Activated naive CD8-positive, alpha-beta T cell treated with anti-CD3 and anti-CD28 coated beads, Interleukin-2, amount 50 U/mL, for 24 hours (primary cell): ENCODE results near the gene RPS4Y1.
"Not testable (repeated sequence)": the region's sequence is repeated elsewhere in the genome, so short reads cannot be mapped to it uniquely, and the experiment has no call there.

Experiments used
- ATAC-seq: fragments of 150-1000 bp; cut with Tn5 transposase; one replicate; pipeline ENCODE4 v1.10.0; 2021
- DNase-seq: peaks from one replicate; pipeline ENCODE4 v3.0.0; 2021
- H3K27ac Mint-ChIP-seq: one replicate; pipeline ENCODE4 v1.8.0; 2021; ENCODE audit warnings: mild to moderate bottlenecking, mixed read lengths
- H3K27me3 Mint-ChIP-seq: one replicate; pipeline ENCODE4 v1.8.0; 2021; ENCODE audit warnings: mixed read lengths
- H3K36me3 Mint-ChIP-seq: one replicate; pipeline ENCODE4 v1.8.0; 2021; ENCODE audit warnings: low read depth, mixed read lengths
- H3K4me1 Mint-ChIP-seq: one replicate; pipeline ENCODE4 v1.8.0; 2021; ENCODE audit warnings: mixed read lengths
- H3K4me3 Mint-ChIP-seq: one replicate; pipeline ENCODE4 v1.8.0; 2021; ENCODE audit warnings: mild to moderate bottlenecking, moderate library complexity, mixed read lengths
- H3K9me3 Mint-ChIP-seq: one replicate; pipeline ENCODE4 v1.8.0; 2021; ENCODE audit warnings: mixed read lengths

Gene RPS4Y1

DNA sequence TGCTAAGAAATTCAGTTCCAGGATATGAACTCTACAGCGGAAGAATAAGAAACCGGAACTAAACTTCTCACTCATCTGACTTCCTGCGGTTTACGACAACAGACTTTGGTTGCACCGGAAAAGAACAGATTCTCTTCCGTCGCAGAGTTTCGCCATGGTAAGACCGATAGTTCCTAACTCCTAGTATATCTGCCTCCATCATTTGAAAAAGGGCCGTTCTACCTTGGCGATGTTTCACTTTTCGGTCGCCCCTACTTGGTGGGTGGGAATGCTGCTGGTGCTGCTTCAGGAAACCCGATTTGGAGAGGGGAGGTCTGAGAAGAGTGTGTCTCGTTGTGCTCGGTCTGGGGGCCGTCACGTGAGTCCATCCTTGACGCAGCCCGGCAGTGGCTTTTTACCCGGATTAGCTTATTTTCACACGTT is at the start of gene RPS4Y1:
Gene RPS4Y1, plus strand, starts transcription at position 132 of the 423 bp plus-strand sequence. Its CDS starts 23 bp downstream, at position 155.
- peaks cover 48% of the 10 kb centered on the region for H3K4me1 Mint-ChIP-seq
- DNase-seq: peak; percentile 34
- peak; percentile 69 for ATAC-seq
- H3K27me3 Mint-ChIP-seq: no peaks in the 10 kb centered on the region
- peaks cover 48% of the 10 kb centered on the region for H3K36me3 Mint-ChIP-seq
- peak within 1 kb of the TSS; percentile 90 for H3K4me3 Mint-ChIP-seq
- no peaks in the 10 kb centered on the region for H3K9me3 Mint-ChIP-seq
- peak within 1 kb of the TSS; percentile 92 for H3K27ac Mint-ChIP-seq

- H3K27ac Mint-ChIP-seq: no peak overlapping the region
- no peaks in the 10 kb centered on the region for H3K9me3 Mint-ChIP-seq
- ATAC-seq: no peak
- H3K36me3 Mint-ChIP-seq: no peaks in the 10 kb centered on the region
- H3K4me1 Mint-ChIP-seq: no peaks in the 10 kb centered on the region
- H3K4me3 Mint-ChIP-seq: no peak overlapping the region
- no peak for DNase-seq
- H3K27me3 Mint-ChIP-seq: peaks cover 4% of the 10 kb centered on the region
Observed at GRCh38 chrY:2796977-2797523, 44.4 kb upstream of the RPS4Y1 start.

DNA sequence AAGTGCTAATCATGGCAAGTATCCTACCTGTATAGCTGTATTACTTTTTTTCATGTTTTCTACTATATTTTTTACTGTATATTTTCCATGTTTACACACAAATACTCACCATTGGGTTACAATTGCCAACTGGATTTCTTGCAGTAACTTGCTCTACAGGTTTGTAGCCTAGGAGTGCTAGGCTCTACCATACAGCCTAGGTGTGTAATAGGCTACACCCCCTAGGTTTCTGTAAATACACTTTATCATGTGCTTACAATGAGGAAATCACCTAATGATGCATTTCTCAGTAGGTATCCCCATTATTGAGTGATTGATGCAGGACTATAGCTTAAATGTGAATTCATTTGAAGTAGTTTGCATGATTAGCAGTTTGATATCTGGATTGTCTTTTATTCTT is 43.4 kb upstream of the RPS4Y1 start:
- no peak for DNase-seq
- Mint-ChIP-seq H3K27ac (no peak overlapping the region), H3K4me3 (no peak overlapping the region), H3K4me1 (no peaks in the 10 kb centered on the region), H3K27me3 (peaks cover 5% of the 10 kb centered on the region), H3K36me3 (no peaks in the 10 kb centered on the region), H3K9me3 (no peaks in the 10 kb centered on the region)
- no peak for ATAC-seq

DNA sequence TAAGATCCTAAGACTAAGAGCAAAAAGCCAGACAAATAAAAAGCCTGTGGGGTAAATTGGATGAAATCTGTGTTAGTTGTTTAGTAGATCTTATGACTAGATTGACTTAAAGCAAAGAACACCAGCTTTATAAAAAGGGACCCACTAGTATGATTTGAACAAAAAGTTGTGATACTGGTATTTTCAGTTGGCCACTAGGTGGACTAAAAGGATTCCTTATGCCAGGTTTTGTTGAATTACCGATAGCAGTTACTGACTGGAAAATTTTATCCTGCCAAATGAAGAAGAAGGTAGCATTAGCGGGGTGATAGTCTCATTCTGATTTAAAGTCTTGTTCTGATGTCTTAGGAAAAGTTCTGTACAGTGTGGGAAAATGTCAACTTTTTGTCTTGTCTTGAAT is 41.2 kb upstream of the RPS4Y1 start:
- Mint-ChIP-seq H3K36me3 (no peaks in the 10 kb centered on the region), H3K4me3 (no peak overlapping the region), H3K27ac (no peak overlapping the region), H3K9me3 (no peaks in the 10 kb centered on the region), H3K27me3 (peaks cover 10% of the 10 kb centered on the region), H3K4me1 (no peaks in the 10 kb centered on the region)
- DNase-seq (no peak), ATAC-seq (no peak)

DNA sequence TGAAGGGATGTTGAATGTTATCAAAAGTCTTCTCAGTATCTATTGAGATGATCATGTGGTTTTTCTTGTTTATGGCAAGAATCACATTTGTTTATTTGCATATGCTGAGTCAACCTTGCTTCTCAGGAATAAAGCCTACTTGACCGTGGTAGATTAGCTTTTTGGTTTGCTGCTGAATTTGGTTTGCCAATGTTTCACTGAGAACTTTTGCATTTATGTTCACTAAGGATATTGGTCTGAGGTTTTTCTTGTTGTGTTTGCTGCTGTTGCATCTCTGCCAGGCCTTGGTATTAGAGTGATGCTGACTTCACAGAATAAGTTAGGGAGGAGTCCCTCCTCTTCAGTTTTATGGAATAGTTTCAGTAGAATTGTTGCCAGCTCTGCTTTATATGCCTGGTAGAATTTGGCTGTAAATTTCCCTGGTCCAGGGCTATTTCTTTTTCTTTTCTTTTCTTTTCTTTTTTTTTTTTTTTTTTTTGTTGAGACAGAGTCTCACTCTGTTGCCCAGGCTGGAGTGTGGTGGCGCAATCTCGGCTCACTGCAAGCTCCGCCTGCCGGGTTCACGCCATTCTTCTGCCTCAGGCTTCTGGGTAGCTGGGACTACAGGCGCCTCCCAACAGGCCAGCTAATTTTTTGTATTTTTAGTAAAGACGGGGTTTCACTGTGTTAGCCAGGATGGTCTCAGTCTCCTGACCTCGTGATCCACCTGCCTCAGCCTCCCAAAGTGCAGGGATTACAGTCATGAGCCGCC is 24.1 kb upstream of the RPS4Y1 start:
- not testable (repeated sequence) for H3K27ac Mint-ChIP-seq, ATAC-seq, H3K4me3 Mint-ChIP-seq, H3K27me3 Mint-ChIP-seq, H3K9me3 Mint-ChIP-seq, DNase-seq, H3K36me3 Mint-ChIP-seq, H3K4me1 Mint-ChIP-seq

DNA sequence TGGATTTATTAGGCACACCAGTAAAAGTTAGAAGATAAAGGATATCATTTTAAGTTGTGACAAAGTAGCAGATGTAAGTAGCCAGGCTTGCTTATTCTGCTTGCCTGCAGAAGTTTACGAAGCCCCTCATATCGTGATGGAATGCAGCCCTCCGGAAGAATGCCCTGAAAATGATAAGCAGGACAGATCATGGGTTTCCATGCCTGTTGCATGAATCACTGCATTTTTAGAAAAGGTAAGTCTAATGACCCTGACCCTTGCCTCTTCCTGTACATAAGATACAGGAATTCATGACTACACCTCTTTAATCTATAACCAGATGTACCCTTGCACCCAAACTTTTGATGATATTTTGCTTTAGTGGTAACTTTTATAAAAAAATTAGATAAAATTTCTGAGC is 16.9 kb upstream of the RPS4Y1 start:
- Mint-ChIP-seq H3K36me3 (no peaks in the 10 kb centered on the region), H3K27me3 (peaks cover 7% of the 10 kb centered on the region), H3K4me1 (no peaks in the 10 kb centered on the region), H3K27ac (no peak overlapping the region), H3K9me3 (no peaks in the 10 kb centered on the region), H3K4me3 (no peak overlapping the region)
- DNase-seq: no peak
- no peak for ATAC-seq

- Mint-ChIP-seq H3K27me3 (peaks cover 12% of the 10 kb centered on the region), H3K9me3 (no peaks in the 10 kb centered on the region), H3K27ac (no peak overlapping the region), H3K4me1 (no peaks in the 10 kb centered on the region), H3K36me3 (no peaks in the 10 kb centered on the region), H3K4me3 (no peak overlapping the region)
- DNase-seq (no peak), ATAC-seq (no peak)
Observed at GRCh38 chrY:2828497-2828896, 12.9 kb upstream of the RPS4Y1 start.

DNA sequence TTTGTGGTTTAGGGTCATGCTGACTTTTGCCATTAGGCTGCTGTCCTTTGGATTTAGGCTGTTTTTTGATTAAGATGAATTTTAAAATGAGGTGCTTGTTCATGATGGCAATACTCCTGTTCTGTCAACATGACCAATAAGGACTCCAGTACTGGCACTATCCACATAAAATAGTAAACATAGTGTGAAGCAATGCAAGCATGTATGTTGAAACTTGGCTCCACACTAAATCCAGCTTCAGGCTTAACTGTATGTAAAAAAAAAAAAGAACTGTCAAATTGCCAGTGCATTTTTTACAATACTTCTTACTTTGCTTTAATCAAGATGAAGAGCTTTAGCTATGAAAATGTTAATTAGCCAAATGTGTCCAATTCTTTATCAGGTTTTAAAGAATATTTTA is 6.2 kb upstream of the RPS4Y1 start:
- no peak overlapping the region for H3K27ac Mint-ChIP-seq
- H3K36me3 Mint-ChIP-seq: no peaks in the 10 kb centered on the region
- peaks cover 15% of the 10 kb centered on the region for H3K27me3 Mint-ChIP-seq
- no peaks in the 10 kb centered on the region for H3K4me1 Mint-ChIP-seq
- DNase-seq: no peak
- ATAC-seq: no peak
- H3K4me3 Mint-ChIP-seq: no peak overlapping the region
- no peaks in the 10 kb centered on the region for H3K9me3 Mint-ChIP-seq

- no peak for ATAC-seq
- Mint-ChIP-seq H3K27ac (no peak overlapping the region), H3K27me3 (peaks cover 9% of the 10 kb centered on the region), H3K9me3 (no peaks in the 10 kb centered on the region), H3K4me1 (peaks cover 8% of the 10 kb centered on the region), H3K36me3 (peaks cover 7% of the 10 kb centered on the region), H3K4me3 (no peak overlapping the region)
- no peak for DNase-seq
Observed at GRCh38 chrY:2837078-2837477, 4.3 kb upstream of the RPS4Y1 start.

GRCh38 chrY:2837932-2838331 is 3.5 kb upstream of the RPS4Y1 start:
- Mint-ChIP-seq H3K27me3 (peaks cover 9% of the 10 kb centered on the region), H3K36me3 (peaks cover 14% of the 10 kb centered on the region), H3K4me3 (no peak overlapping the region), H3K4me1 (peaks cover 12% of the 10 kb centered on the region), H3K9me3 (no peaks in the 10 kb centered on the region), H3K27ac (no peak overlapping the region)
- no peak for ATAC-seq
- no peak for DNase-seq

DNA sequence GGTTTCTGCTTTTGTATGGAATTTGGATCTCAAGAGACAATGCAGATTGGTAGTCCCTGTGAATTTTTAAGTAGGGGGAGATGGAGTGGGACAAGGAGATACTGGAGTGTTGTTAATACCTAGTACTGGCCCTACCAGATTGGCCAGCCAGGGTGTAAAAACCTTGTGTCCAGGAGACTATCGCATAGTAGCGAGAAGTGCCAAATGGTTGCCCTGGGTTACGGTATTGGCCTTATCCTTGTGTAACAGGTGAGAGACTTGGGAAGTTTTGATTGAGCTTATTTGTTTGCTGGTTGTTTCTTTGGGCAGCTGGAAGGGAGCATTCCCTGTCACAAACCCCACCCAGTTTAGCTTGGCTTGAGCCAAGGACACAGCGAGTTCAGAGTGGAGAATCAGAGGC is 5.4 kb downstream of the RPS4Y1 start:
- no peaks in the 10 kb centered on the region for H3K27me3 Mint-ChIP-seq
- H3K27ac Mint-ChIP-seq: peak overlapping the region; percentile 75
- ATAC-seq: no peak
- peaks cover 85% of the 10 kb centered on the region for H3K36me3 Mint-ChIP-seq
- DNase-seq: no peak
- H3K4me3 Mint-ChIP-seq: peak overlapping the region; percentile 57
- peaks cover 87% of the 10 kb centered on the region for H3K4me1 Mint-ChIP-seq
- no peaks in the 10 kb centered on the region for H3K9me3 Mint-ChIP-seq

- Mint-ChIP-seq H3K27ac (peak overlapping the region; percentile 75), H3K4me3 (peak overlapping the region; percentile 57), H3K36me3 (peaks cover 83% of the 10 kb centered on the region), H3K9me3 (no peaks in the 10 kb centered on the region), H3K27me3 (no peaks in the 10 kb centered on the region), H3K4me1 (peaks cover 92% of the 10 kb centered on the region)
- ATAC-seq (peak; percentile 74), DNase-seq (no peak)
Observed at GRCh38 chrY:2848384-2848783, 7.0 kb downstream of the RPS4Y1 start.

DNA sequence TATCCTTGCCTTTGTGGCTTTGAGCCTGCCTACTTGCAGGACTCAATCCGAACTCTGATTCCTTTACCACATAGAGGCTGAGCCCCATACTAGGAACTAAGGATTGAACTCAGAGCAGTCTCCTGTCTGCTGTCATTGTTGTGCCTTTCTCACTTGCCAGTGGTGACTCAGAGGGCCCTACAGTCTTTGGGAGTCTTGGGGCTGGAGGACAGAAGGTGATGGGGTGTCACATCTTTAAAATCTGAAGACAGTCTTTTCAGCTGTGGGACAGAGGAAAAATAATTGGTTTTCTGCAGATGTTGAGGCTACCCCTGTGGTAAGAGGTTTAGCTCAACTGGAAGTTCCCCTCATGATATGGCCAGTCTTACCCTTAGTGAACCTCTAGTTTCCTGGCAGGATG is 8.0 kb downstream of the RPS4Y1 start:
- DNase-seq (no peak), ATAC-seq (no peak)
- Mint-ChIP-seq H3K36me3 (peaks cover 81% of the 10 kb centered on the region), H3K9me3 (no peaks in the 10 kb centered on the region), H3K27me3 (no peaks in the 10 kb centered on the region), H3K4me3 (no peak overlapping the region), H3K4me1 (peaks cover 90% of the 10 kb centered on the region), H3K27ac (peak overlapping the region; percentile 59)

GRCh38 chrY:2854145-2854774 is 12.9 kb downstream of the RPS4Y1 start:
- DNase-seq: no peak
- no peak overlapping the region for H3K27ac Mint-ChIP-seq
- H3K4me3 Mint-ChIP-seq: no peak overlapping the region
- no peaks in the 10 kb centered on the region for H3K27me3 Mint-ChIP-seq
- peaks cover 87% of the 10 kb centered on the region for H3K4me1 Mint-ChIP-seq
- ATAC-seq: no peak
- no peaks in the 10 kb centered on the region for H3K9me3 Mint-ChIP-seq
- H3K36me3 Mint-ChIP-seq: peaks cover 77% of the 10 kb centered on the region

DNA sequence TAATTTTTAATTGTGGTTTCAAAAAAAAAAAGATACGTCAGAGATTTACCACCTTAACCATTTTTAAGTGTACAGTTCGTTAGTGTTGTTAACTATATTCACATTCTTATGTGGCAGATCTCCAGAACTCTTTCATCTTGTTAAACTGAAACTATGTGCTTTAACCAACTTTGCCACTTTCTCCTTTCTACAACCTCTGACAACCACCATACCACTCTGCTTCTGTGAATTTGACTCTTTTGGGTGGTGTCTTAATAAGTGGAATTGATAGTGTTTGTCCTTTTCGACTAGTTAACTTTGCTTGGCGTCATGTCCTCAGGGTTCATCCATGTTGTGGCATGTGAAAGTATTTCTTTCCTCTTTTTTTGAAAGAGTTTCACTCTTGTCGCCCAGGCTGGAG is 15.7 kb downstream of the RPS4Y1 start:
- Mint-ChIP-seq H3K27me3 (no peaks in the 10 kb centered on the region), H3K9me3 (no peaks in the 10 kb centered on the region), H3K36me3 (peaks cover 80% of the 10 kb centered on the region), H3K4me1 (peaks cover 83% of the 10 kb centered on the region), H3K4me3 (no peak overlapping the region), H3K27ac (peak overlapping the region; percentile 40)
- peak; percentile 64 for ATAC-seq
- no peak for DNase-seq
